HFF-Myc (cell line): ENCODE measurements around the gene VPS50.

Experiments used
- DNase-seq: peaks from one replicate; pipeline ENCODE4 v3.0.0-alpha.2; 2011; ENCODE audit warnings: low read depth; ENCODE audit errors: extremely low read depth
- H3K4me3 ChIP-seq: replicated peaks from 2 replicates; pipeline ENCODE4 v1.5.1; 2011; ENCODE audit warnings: low read depth, mild to moderate bottlenecking, control low read depth, low read length
- TF ChIP-seq, protein P1 (sequence below): IDR thresholded peaks from 2 replicates; pipeline ENCODE4 v1.5.1; 2012; ENCODE audit warnings: mild to moderate bottlenecking, low read depth, low read length, control low read depth; ENCODE audit errors: missing control alignments

The VPS50 gene

GRCh38 chr7:93231799-93232672 is at the start of gene VPS50:
TSS of gene VPS50 (plus strand) at chr7:93232366. CDS start at chr7:93232468, 102 bp downstream.
- H3K4me3 ChIP-seq, result peak within 1 kb of the TSS; percentile 91
- DNase-seq, result peak; percentile 80
- TF ChIP-seq, protein P1, sequence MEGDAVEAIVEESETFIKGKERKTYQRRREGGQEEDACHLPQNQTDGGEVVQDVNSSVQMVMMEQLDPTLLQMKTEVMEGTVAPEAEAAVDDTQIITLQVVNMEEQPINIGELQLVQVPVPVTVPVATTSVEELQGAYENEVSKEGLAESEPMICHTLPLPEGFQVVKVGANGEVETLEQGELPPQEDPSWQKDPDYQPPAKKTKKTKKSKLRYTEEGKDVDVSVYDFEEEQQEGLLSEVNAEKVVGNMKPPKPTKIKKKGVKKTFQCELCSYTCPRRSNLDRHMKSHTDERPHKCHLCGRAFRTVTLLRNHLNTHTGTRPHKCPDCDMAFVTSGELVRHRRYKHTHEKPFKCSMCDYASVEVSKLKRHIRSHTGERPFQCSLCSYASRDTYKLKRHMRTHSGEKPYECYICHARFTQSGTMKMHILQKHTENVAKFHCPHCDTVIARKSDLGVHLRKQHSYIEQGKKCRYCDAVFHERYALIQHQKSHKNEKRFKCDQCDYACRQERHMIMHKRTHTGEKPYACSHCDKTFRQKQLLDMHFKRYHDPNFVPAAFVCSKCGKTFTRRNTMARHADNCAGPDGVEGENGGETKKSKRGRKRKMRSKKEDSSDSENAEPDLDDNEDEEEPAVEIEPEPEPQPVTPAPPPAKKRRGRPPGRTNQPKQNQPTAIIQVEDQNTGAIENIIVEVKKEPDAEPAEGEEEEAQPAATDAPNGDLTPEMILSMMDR, result no peak

DNA sequence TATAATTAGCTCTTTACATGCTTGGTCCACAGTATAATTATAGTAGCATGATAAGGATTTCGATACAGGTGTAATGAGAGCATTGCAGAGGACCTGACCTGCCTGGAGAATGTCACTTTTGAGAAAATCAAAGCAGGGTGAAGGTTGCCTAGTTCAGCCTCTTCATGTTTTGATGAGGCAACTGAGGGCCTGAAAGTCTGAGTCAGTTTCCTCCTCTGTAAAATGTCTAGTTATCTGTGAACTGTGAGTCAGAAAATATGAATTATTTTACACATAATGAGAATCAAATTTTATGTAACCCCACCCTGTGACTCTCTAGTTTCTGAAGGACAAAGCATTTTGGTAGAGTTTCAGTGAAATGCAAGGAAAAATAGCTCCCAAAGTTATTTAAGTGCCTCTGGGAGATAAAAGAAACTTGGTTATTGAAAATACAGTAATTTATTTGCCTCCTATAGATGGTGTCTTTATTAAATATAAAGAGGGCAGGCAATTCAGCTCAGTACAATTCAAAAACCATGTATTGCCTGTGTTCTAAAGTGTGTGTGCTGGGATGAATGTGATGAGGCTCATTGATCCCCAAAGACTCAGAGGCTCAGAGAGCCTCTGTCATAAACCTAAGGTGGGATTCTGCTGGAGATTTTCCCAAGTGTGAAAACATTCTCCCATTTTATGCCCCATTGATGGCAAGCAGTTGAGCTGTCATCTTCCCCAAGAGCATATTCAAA is 46.7 kb upstream of the VPS50 start:
- TF ChIP-seq, protein P1, result no peak
- no peak overlapping the region for H3K4me3 ChIP-seq
- no peak for DNase-seq

GRCh38 chr7:93188870-93189634 is 43.1 kb upstream of the VPS50 start:
- no peak overlapping the region for H3K4me3 ChIP-seq
- DNase-seq, result no peak
- TF ChIP-seq, protein P1, result no peak

GRCh38 chr7:93194386-93194785 is 37.8 kb upstream of the VPS50 start:
- no peak for DNase-seq
- no peak overlapping the region for H3K4me3 ChIP-seq
- TF ChIP-seq, protein P1, result no peak

- H3K4me3 ChIP-seq, result no peak overlapping the region
- TF ChIP-seq, protein P1, result no peak
- DNase-seq, result no peak
These were observed 35.8 kb upstream of the VPS50 start for GRCh38 chr7:93196336-93196735.

GRCh38 chr7:93198472-93198871 is 33.7 kb upstream of the VPS50 start:
- TF ChIP-seq, protein P1, result no peak

More at GRCh38 chr7:93198472-93198871, 33.7 kb upstream of the VPS50 start:
- H3K4me3 ChIP-seq, result no peak overlapping the region
- no peak for DNase-seq
